ENCODE data around the gene TOP2B. TPM values are rescaled to one million over a fixed set of nuclear protein-coding genes. Genes with fewer than 3 reads are reported as not detected.

TOP2B gene
- polyA plus RNA-seq, 2 of the 4 experiments (the other 2 are of a cell fraction) = 65.8 to 95.7 TPM

GRCh38 chr3:25575001-25575400 lies 89.7 kb downstream of the TOP2B start:
- TF ChIP-seq SMC3 (IDR thresholded peaks at IDR 0.05) (no peak), HES2 (IDR thresholded peaks at IDR 0.05) (no peak), POLR2A (IDR thresholded peaks at IDR 0.05; ENCODE audit: low read length) (no peak), RARB (CRISPR knock-in tag; IDR thresholded peaks at IDR 0.05) (no peak), CHD2 (IDR thresholded peaks at IDR 0.05; ENCODE audit: low read length, partially characterized antibody) (no peak), HOXB13 (CRISPR knock-in tag; IDR thresholded peaks at IDR 0.05; ENCODE audit: low read depth) (no peak), EHMT2 (IDR thresholded peaks at IDR 0.05; ENCODE audit: low read depth) (no peak), MAFK (IDR thresholded peaks at IDR 0.05; ENCODE audit: partially characterized antibody) (no peak), BHLHE40 (IDR thresholded peaks at IDR 0.05; ENCODE audit: low read depth, low read length) (no peak), TFCP2L1 (CRISPR knock-in tag; IDR thresholded peaks at IDR 0.05) (no peak), FOSL2 (IDR thresholded peaks at IDR 0.05) (no peak), FOSL2 (CRISPR knock-in tag; IDR thresholded peaks at IDR 0.05) (no peak), HEYL (CRISPR knock-in tag; IDR thresholded peaks at IDR 0.05) (no peak), ZFP36 (IDR thresholded peaks at IDR 0.05; ENCODE audit: borderline replicate concordance, partially characterized antibody) (no peak), CEBPB (IDR thresholded peaks at IDR 0.05) (no peak), NFE2L2 (conservative IDR thresholded peaks at IDR 0.05; ENCODE audit: low read length) (no peak), MAX (IDR thresholded peaks at IDR 0.05) (no peak)
- no peak for FAIRE-seq
- peaks cover 14% of the 10 kb centered on the region for H3K4me1 ChIP-seq
- no peaks in the 10 kb centered on the region for H3K9me3 ChIP-seq
- H3K4me3 ChIP-seq = no peak overlapping the region
- H3K27ac ChIP-seq = no peak overlapping the region
- 93% methylated on average over 12 of the region's 12 CpGs for WGBS (ENCODE audit: missing lambda C conversion rate)
- POLR2A ChIA-PET = no interaction called here
- no peak for ATAC-seq
- no peak for DNase-seq (ENCODE audit: low read depth in 1 of 2, low spot score in 1 of 2)
- CTCF ChIA-PET = interaction anchor here (1.1 kb wide), 1 partner anchor 18 kb away, joined by 3 read pairs; no protein-coding TSS in a partner anchor
- H3K4me2 ChIP-seq = no peak overlapping the region

- FAIRE-seq = no peak
- H3K4me2 ChIP-seq = no peak overlapping the region
- POLR2A ChIA-PET = no interaction called here
- no peak overlapping the region for H3K4me3 ChIP-seq
- H3K9me3 ChIP-seq = no peaks in the 10 kb centered on the region
- H3K4me1 ChIP-seq = peaks cover 14% of the 10 kb centered on the region
- H3K27ac ChIP-seq = no peak overlapping the region
- TF ChIP-seq BHLHE40 (IDR thresholded peaks at IDR 0.05; ENCODE audit: low read depth, low read length) = no peak
- TF ChIP-seq POLR2A (IDR thresholded peaks at IDR 0.05; ENCODE audit: low read length) = no peak
- TF ChIP-seq CEBPB (IDR thresholded peaks at IDR 0.05) = no peak
- TF ChIP-seq RNF2 (IDR thresholded peaks at IDR 0.05; ENCODE audit: borderline replicate concordance, low read depth) = no peak
- TF ChIP-seq ZC3H11A (IDR thresholded peaks at IDR 0.05) = no peak
- TF ChIP-seq FOSL2 (IDR thresholded peaks at IDR 0.05) = no peak
- TF ChIP-seq FOSL2 (CRISPR knock-in tag; IDR thresholded peaks at IDR 0.05) = no peak
- TF ChIP-seq KDM1A (IDR thresholded peaks at IDR 0.05; ENCODE audit: low read depth) = no peak
- TF ChIP-seq CBX8 (IDR thresholded peaks at IDR 0.05) = no peak
- TF ChIP-seq ESRRA (IDR thresholded peaks at IDR 0.05; ENCODE audit: borderline replicate concordance, low read length) = no peak
- TF ChIP-seq FOSB (CRISPR knock-in tag; IDR thresholded peaks at IDR 0.05) = no peak
- no peak for TF ChIP-seq EP300 (IDR thresholded peaks at IDR 0.05)
- TF ChIP-seq MAZ (IDR thresholded peaks at IDR 0.05; ENCODE audit: borderline replicate concordance, low read depth, low read length) = no peak
- TF ChIP-seq POLR2AphosphoS2 (conservative IDR thresholded peaks at IDR 0.05; ENCODE audit: low read length) = no peak
- TF ChIP-seq PHF8 (IDR thresholded peaks at IDR 0.05; ENCODE audit: borderline replicate concordance, low read depth) = no peak
- no peak for TF ChIP-seq RCOR1 (IDR thresholded peaks at IDR 0.05; ENCODE audit: low read depth, low read length)
- TF ChIP-seq JUNB (IDR thresholded peaks at IDR 0.05) = no peak
- no peak for DNase-seq (ENCODE audit: low read depth in 1 of 2, low spot score in 1 of 2)
- WGBS (ENCODE audit: missing lambda C conversion rate) = 93% methylated on average over 13 of the region's 16 CpGs
- CTCF ChIA-PET = interaction anchor here (1.1 kb wide), 1 partner anchor 19 kb away, joined by 3 read pairs; no protein-coding TSS in a partner anchor
- ATAC-seq = no peak
Measured at GRCh38 chr3:25574172-25574765, 90.4 kb downstream of the TOP2B start.

All from A549 (cell line).